NCI-H526 (cell line): ENCODE measurements around the gene RIMS3.
"Not testable (repeated sequence)": the region's sequence is repeated elsewhere in the genome, so short reads cannot be mapped to it uniquely, and the experiment has no call there.

Source experiments
- DNase-seq, 2 experiments: peaks; one replicate each; lab custom pipeline; 2025; lab: John Stamatoyannopoulos, UW

Gene RIMS3

GRCh38 chr1:40665335-40666171 is at the start of gene RIMS3:
RIMS3 (minus strand) TSS chr1:40665682; CDS start chr1:40641925, 23,757 bp downstream.
- peak; percentile 72 to 89 for DNase-seq

GRCh38 chr1:40712997-40713396 is 47.5 kb upstream of the RIMS3 start:
- DNase-seq = no peak

- DNase-seq = peak in 1 of 2 experiments; percentile 23
Measured at GRCh38 chr1:40712405-40712944, 47.0 kb upstream of the RIMS3 start.

GRCh38 chr1:40711465-40712404 is 46.3 kb upstream of the RIMS3 start:
- no peak for DNase-seq

- DNase-seq = no peak
Measured at GRCh38 chr1:40710581-40711315, 45.3 kb upstream of the RIMS3 start.

DNA sequence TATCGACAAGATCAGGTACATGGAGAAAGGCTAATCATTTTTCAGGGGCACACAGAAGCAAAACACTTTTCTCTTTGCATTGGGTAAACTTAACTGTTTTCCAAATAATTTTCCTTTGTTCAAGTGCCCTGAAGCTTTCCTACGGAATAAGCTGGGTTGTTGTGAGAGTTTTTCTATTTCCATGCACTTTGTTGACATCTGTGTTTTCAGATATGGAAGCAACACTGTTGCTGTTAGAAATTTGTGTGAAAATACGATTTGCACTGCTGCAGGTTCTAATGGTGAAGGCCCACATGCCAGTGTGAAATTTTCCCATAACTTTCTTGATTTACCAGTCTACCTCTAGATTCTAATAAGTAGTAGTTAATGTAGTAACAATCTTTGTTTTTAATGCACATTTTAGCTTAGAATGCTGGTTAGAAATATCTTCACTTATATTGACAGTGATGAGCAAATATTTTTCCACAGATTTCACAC is 44.4 kb upstream of the RIMS3 start:
- DNase-seq = no peak

GRCh38 chr1:40709100-40709801 is 43.8 kb upstream of the RIMS3 start:
- DNase-seq = peak; percentile 96 to 97

DNA sequence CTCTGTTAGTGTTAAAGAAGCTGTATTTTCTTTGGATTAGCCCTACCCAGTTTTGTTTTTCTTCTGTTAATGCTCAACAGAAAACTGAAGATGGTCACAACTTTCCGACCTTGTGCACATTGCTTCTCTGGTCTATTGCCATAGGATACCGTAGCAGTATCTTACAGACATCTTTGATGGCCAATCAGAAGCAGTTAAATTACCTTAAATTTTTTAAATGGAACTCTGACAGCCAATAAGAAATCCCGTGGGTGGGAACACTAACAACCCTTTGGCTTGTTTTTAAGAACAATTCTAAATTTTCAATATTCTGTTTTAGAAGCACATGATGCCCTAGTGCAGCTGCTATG is 43.2 kb upstream of the RIMS3 start:
- DNase-seq = peak; percentile 87 to 93

DNA sequence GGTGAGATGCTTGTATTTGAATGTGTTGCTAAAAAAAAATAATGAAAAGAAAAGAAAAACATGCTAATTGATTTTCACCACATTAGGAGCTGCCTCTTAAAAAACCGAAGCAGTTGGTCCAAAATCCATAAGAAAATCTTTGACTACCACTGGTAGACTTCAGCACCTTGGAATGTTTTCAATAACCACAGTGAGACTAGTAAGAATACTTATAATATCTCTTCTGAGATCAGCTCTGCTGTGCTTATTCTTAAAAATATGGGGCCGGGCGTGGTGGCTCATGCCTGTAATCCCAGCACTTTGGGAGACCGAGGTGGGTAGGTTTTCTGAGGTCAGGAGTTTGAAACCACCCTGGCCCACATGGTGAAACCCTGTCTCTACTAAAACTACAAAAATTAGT is 41.1 kb upstream of the RIMS3 start:
- DNase-seq = no peak

DNA sequence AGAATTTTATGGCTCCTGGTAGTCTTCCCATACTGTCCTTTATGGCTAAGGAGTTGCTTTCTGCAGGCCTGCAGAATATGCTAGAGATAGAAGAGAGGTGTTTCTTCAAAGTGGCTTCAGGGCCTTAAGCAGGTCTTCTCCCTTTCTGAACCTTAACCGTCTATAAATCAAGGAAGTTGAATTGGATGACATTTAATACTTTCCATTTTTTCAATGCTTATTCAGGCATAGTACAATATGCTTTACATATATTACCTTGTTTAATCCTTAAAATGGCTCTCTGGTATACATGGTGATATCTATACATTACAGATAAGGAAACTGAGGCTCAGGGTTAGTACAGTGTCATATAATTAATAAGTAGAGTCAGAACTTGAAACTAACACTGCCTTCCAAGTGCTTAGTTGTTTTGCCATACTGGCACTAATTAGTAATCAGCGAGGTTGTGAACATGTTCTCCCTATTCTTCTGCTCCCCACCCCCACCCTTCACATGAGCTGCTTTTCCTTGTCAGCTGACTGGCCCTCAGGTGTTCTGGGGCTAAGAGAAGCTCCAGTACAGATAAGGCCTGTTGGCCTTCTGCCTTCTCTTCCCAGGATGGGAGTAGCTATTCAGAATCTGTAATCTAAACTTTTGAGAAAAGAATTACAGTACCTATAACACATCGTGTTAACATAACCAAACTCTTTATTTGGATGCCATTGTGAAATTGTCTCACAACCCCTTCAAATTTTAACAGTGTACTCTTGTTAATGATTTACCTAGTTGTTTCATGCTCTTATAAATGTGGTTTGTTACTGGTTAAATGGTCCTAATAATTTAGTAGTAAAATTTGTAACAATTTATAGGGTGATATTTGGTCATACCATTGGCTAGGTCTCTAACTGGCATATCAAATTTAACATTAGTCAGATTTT is 39.6 kb upstream of the RIMS3 start:
- peak; percentile 40 to 63 for DNase-seq

DNA sequence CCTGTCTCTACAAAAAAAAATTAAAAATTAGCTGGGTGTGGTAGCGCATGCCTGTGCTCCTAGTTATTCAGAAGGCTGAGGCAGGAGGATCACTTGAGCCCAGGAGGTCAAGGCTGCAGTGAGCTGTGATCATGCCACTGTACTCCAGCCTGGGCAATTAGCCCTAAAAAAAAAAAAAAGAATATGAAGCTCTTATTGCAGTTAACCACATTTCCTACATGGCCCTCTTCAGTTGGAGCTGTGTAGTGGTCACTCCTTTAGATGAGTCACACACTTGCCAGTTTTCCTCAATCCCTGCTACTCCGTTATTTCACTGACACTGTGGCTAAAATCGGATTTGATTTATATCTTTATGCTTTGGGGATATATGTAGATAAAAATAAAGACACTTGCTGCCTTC is 37.8 kb upstream of the RIMS3 start:
- no peak for DNase-seq

DNA sequence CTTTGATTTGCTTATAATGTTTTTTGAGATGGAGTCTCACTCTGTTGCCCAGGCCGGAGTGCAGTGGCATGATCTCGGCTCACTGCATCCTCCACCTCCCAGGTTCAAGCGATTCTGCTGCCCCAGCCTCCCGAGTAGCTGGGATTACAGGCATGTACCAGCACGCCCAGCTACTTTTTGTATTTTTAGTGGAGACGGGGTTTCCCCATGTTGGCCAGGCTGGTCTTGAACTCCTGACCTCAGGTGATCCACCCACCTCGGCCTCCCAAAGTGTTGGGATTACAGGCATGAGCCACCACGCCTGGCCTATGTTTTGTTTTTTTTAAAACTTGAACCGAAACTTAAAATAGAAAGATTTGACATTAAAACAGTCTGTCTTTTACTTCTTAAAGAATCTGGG is 37.3 kb upstream of the RIMS3 start:
- not testable (repeated sequence) for DNase-seq

DNA sequence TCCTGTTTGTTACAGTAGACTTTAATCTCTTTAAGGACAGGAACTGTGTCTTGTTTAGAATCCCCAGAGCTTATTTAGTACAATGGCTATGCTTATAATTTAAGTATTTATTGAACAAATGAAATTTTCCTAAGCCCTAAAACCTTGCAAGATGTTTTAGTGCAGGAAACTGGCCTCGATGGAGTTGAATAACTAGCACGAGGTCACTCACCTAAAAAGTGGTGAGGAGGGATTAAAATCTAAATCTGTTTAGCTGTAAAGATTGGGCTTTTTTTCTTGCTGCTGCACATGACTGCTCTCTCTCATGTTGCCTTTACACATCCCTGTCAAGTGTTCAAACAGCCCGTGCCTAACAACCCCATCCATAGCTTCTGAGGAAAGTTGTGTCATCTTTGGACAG is 36.2 kb upstream of the RIMS3 start:
- no peak for DNase-seq

GRCh38 chr1:40699787-40700186 is 34.3 kb upstream of the RIMS3 start:
- peak in 1 of 2 experiments; percentile 35 for DNase-seq

GRCh38 chr1:40697436-40697835 is 32.0 kb upstream of the RIMS3 start:
- DNase-seq = no peak

GRCh38 chr1:40696294-40696693 is 30.8 kb upstream of the RIMS3 start:
- no peak for DNase-seq

DNA sequence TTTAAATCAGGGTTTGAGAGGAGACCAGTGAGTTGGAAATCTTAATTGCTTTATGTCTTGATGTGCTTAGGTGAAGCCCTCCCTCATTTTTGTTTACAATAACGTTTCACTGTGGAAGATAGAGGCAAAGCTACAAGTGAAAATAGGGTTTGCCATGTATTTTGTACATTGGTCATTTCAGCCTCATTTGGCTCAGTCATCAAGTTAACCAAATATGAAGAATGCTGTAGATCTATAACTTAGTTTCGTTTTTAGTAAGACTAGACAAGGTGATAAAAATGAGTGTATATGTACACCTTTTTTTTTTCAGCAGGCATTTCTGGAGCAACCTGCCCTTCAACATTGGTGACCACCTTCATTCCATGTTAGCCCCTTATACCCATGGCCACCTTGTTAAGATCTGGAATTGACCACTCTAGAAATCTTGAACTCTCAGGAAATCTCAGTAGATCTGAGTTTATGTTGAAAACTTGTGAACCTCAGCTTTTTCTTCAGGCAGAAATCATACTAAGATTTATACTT is 28.9 kb upstream of the RIMS3 start:
- DNase-seq = no peak

DNA sequence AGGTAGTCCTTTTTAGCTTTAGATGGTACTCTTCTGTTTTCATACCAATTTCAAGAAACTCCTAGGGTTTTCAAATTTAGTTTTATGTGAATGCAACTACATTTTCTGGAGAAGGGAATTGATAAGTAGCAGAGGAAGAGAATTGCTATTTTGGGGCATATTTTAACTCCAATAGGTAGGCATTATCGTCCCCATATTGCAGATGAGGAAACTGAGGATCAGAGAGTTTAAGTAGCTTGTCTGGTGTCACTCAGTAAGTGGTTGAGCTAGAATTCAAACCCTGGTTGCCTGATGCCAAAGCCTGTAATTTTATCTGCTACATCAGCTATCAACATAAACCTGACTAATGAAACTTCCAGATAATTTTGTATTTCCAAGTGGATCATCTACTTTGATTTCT is 27.9 kb upstream of the RIMS3 start:
- DNase-seq = no peak

- peak; percentile 77 to 79 for DNase-seq
Measured at GRCh38 chr1:40692429-40692895, 27.0 kb upstream of the RIMS3 start.
